GM12864 (cell line): ENCODE data around the gene TBXAS1.

Source experiments
- DNase-seq: peaks from one replicate; pipeline ENCODE4 v3.0.0-alpha.2; 2011; ENCODE audit warnings: low read depth
- H3K4me3 ChIP-seq: 2 replicates; pipeline ENCODE4 v1.5.1; 2011; ENCODE audit warnings: mild to moderate bottlenecking, low read depth, low read length, control low read depth
- TF ChIP-seq, protein P1 (sequence below): IDR thresholded peaks from 2 replicates; pipeline ENCODE4 v1.5.1; 2011; ENCODE audit warnings: low read depth, mild to moderate bottlenecking, moderate library complexity, low read length, control low read depth, inconsistent platforms; ENCODE audit errors: missing control alignments

TBXAS1 gene

DNA sequence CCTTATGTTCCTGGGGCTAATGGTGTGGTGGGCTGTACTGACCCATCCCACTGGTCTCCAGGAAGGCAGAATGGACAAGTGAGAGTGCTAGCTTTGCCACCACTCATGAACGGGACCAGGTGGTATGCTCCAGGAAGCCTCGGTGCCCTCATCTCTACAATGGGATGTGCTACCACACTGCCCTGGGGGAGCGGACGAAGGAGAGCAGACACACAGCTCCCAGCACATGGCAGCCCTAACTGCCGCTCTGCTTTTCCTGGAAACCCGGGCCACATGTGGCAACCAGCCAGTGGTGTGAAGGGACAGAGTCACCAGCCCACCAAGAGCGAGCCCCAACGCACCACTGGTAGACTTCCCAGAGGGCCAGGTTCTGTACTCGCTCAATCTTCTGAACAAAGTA is 197.9 kb downstream of the TBXAS1 start:
- no peak for DNase-seq
- TF ChIP-seq, protein P1, sequence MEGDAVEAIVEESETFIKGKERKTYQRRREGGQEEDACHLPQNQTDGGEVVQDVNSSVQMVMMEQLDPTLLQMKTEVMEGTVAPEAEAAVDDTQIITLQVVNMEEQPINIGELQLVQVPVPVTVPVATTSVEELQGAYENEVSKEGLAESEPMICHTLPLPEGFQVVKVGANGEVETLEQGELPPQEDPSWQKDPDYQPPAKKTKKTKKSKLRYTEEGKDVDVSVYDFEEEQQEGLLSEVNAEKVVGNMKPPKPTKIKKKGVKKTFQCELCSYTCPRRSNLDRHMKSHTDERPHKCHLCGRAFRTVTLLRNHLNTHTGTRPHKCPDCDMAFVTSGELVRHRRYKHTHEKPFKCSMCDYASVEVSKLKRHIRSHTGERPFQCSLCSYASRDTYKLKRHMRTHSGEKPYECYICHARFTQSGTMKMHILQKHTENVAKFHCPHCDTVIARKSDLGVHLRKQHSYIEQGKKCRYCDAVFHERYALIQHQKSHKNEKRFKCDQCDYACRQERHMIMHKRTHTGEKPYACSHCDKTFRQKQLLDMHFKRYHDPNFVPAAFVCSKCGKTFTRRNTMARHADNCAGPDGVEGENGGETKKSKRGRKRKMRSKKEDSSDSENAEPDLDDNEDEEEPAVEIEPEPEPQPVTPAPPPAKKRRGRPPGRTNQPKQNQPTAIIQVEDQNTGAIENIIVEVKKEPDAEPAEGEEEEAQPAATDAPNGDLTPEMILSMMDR: no peak
- H3K4me3 ChIP-seq: no peak overlapping the region

DNA sequence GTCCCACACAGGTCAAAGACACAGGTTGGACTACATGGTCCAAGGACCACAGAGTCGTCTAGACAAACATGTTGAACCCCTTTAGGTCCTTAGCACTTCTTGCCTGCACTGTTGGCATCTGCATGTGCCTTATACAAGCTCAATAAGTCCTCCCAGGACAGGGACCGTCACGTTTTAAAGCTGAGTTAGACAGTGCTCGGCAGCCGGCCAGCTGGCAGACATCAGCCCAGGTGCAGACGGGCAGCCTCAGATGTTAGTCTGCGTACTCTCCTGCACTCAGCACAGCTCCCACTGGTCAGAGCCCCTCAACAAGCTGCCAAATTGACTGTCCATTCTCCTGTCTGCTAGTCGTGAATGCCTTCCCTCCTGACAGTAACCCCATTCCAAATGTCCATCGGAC is 198.8 kb downstream of the TBXAS1 start:
- DNase-seq: no peak
- TF ChIP-seq, protein P1: no peak

DNA sequence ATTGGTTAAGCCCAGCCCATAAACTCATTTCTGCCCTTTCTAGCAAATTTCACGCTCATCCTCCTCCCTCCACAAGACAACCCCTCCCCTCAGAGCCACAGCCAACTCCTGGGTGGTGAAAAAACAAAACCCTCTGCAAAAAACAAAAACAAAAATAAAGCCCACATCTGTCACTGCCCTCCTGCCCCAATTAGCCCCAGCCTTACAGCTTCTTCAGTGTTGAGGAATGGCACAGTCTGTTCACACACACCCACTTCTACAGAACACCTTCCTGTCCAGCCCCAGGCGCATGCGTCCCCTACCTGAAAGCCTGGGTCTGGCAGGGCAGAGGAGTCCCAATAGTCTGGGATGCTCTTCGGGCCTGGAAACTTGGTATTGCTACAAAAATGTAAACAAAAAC is 199.2 kb downstream of the TBXAS1 start:
- no peak overlapping the region for H3K4me3 ChIP-seq
- TF ChIP-seq, protein P1: no peak
- DNase-seq: no peak

More for the DNA sequence above, 198.8 kb downstream of the TBXAS1 start:
- H3K4me3 ChIP-seq: no peak overlapping the region

DNA sequence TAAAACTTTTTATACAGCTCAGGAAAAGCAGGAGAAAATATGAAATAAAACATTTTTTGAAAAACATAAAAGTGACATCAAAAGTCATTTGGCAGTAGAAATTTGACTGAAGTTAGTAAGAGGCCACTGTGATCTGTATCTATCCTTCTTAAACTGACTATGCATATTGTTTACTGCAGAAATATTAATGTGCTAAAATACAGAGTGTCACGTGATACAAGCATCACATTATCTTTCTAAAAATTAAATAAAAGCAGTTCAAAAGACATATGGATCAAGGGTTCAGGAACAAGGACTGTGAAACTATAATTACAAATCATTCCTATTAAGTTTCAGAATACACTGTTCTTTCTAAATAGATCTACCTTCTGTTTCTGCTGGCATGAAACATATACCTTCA is 200.0 kb downstream of the TBXAS1 start:
- TF ChIP-seq, protein P1: no peak
- no peak overlapping the region for H3K4me3 ChIP-seq
- no peak for DNase-seq

DNA sequence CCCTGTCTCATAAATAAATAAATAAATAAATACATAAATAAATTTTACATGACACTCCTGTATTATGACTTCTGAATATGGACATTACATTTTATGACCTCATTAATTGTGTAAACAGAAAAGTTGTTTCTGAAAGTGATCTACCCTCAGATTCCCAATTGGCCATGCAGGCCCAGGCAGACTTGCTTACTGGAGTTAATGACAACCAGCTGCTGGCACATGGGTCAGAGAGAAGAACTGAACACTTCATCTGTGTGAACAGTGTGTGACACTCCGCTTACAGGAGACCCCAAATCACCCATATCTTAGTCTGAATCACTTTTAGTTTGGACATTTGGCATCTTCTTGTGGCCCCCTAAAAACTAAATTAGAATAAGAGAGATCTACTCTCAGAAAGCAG is 202.3 kb downstream of the TBXAS1 start:
- TF ChIP-seq, protein P1: no peak
- no peak for DNase-seq

DNA sequence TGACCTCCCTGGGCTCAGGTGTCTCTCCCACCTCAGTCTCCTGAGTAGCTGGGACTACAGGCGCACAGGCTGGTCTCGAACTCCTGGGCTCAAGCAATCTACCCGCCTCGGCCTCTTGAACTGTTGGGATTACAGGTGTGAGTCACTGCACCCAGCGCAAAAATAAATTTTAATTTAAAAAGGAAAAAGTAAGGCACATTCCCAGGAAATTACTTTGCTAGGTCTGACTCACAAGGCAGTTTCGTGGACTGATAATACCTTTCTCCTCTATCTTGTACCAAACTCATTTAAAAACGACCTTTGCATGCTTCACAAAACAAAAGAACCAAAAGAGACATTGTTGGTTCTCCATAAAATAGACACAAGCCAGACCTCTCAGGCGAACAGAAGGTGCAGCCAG is 204.0 kb downstream of the TBXAS1 start:
- H3K4me3 ChIP-seq: no peak overlapping the region
- TF ChIP-seq, protein P1: no peak
- DNase-seq: no peak

More for the DNA sequence above, 202.3 kb downstream of the TBXAS1 start:
- no peak overlapping the region for H3K4me3 ChIP-seq

DNA sequence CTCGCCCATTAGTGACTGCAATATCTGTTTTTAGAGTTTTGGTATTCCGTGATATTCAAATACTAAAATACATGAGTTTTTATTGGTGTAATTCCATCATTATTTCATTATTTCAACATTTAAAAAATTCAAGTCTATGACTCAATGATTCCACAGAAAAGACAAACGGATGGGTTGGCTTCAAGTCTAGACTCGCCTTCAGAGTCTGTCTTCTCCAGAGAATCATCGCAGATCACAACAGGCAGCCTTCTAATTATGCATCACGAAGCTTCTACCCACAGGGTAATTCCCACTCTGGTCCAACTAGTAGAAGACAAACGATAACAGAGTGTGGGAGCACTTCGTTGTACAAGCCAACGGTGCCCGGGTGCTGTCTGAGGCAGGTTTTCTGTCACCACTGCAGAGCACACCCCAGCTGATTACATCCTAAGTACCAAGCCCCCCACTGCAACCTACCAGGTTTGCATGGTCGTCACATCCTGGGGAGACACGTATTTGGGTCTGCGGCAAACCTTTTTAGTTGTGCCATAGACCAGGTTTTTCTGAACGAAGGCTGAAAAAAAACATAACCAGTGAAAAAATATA is 204.8 kb downstream of the TBXAS1 start:
- no peak for DNase-seq

More for the DNA sequence above, 204.8 kb downstream of the TBXAS1 start:
- H3K4me3 ChIP-seq: no peak overlapping the region
- TF ChIP-seq, protein P1: no peak
